Islet of Langerhans (tissue), 1 donor: Measurements from ENCODE around the gene AGBL1.

Experiments
- FAIRE-seq: peaks from one replicate; lab custom pipeline; 2011; peaks lifted over from hg19 to GRCh38; lab: Jason Lieb, UNC

The AGBL1 gene

DNA sequence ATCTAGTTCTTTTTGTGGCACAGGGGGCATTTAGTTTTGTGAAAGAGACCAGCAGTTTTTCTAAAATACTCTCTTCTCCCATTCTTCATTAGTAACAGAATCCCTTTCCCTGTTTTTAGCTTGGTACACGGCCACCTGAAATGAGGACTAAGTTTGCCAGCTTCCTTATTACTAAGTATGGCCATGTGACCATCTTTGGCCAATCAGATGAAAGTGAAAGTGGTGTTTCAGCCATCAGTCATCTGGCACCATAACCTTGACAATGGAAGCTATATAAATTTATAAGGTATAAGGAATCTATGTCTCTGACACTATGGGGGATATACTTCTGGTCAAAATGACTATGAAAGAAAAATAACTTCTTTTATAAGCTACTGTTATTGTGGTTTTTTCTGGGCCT is 570.4 kb downstream of the AGBL1 start:
- no peak for FAIRE-seq

DNA sequence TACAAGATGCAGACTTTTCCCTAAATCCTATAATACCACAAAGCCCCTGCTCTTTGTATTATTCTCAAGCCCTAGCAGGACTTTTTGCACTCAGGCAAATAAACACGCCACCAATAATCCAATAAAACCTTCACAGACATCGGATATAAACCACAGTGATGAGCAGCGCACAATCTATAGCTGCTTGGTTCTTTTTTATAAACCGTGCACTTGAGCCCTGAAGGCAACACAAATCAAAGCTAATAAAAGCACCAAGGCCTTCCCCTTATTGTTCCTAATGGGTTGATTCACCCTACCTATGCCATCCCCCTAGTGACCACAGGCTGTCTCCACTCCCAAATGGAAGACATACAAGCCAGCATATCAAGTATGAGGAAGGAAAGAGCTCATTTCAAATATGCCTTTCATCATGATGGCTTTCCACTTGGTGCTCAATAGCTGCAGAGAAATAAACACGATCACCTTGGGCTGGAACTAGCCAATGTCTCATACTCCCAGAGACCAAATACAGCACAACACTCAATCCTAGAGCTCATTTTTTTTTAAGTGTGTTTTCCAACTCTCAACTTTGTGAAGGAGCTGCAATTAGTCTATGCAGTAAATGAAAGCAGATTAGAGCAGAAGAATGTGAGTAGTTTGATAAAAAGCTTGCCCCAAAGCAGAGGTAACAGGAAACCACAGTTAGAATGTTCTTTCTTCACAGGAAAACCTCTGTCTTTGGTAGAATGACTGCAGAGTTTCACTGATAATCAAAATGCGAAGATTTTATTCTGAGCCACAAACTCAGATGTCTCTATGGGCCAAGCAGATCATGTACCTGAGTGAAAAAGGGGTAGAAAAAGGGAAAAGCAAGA is 573.9 kb downstream of the AGBL1 start:
- no peak for FAIRE-seq

DNA sequence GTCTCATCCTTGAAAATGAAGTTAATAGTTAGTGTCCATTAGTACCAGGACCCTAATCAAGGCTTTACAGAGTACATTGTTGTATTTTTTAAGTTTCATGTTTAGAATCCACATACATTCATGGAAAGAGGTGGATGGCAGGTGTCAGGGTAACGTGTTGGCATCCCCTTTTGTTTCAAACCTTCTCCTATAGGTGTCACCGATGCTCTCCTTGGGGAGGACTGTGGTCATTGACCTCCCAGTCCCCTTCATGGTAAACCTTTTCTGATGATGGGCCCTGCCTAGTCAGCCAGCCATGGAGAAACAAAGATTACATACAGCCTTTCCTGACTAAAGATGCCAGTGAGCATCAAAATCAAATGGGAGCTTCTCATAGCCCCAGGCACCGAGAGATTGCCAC is 574.8 kb downstream of the AGBL1 start:
- FAIRE-seq = no peak

DNA sequence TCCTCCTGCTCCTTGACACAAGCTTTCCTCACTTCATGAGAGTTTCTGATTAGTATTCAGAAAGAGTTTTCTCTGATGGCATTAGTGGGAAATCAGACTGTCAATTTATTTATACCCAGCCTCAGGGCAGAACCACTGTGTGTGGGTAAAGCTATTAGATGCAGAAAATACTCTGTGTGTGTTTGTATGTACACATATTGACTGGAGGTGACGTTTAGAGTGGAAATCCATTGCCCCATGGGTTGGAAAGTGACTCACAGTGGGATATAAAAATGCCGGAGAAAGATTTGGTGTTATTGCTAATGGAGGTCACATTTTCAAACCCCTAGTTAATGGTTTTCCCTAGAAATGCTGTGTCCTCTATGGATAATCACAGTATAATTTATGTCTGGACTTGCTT is 577.6 kb downstream of the AGBL1 start:
- FAIRE-seq = no peak

DNA sequence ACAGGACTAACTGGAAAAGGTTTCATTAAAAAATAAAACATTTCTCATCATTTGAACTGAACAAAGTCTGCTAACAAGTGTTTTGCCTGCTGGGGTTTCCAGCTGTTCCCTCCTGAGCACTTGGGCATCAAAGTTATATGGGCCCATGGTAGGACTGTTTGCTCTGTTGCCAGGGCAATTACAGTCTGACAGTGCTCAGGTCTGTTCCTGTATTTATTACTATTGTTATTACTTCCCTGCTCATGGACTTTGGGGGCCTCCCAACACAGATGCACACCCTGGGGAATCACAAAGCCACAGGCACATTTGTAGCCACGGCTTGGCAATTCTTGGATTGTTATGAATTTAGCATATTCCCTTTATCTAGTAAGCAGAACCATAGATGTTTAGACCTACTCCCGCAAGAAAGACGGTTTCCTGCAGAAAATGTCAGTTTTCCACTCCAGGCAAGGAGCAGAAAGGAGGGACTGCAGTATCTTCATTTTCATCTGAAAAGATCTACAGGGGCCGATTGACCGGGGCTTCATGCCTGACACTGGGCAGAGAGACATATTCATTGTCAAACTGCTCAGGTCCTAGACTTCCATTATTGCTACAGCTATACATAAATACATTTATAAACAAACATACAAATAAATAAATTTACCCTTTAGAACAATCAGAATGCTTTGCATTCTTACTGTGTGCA is 580.2 kb downstream of the AGBL1 start:
- FAIRE-seq = no peak

DNA sequence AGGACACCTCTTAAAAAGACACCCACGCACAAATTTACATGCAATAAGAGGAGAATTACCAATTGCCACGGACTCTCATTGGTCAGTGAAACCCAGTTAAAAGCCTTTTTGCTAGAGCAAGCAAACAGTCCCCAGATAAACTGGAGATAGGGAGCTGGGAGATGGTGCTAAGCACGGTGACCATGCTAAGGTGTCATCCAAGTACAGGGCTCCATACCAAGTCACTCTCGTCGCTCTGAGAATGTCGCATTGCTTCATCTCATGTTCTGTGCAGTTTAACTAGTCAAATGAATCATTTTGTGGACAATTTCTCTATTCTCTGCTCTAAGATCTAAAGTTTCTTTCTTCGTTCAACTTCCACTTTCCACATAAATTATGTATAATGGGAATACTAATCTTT is 581.9 kb downstream of the AGBL1 start:
- FAIRE-seq = no peak

DNA sequence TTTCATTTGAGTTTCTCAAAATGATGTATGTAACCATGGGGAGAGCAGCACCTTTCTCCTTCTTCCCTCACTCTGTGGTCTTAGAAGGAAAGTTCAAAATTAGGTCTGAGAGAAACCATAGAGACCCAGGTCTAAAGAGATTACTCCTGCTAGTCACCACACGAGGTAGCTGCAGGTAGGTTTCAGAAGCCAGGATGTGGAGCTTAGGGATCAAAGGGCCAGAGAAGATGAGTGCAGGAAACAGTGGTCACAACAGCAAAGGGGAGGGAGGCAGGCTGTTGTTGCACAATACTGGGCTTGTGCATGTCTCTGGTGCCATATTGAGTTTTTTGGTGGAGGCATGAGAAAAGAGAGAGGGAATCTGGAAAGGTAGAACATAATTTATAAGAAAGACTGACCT is 583.6 kb downstream of the AGBL1 start:
- FAIRE-seq = no peak

DNA sequence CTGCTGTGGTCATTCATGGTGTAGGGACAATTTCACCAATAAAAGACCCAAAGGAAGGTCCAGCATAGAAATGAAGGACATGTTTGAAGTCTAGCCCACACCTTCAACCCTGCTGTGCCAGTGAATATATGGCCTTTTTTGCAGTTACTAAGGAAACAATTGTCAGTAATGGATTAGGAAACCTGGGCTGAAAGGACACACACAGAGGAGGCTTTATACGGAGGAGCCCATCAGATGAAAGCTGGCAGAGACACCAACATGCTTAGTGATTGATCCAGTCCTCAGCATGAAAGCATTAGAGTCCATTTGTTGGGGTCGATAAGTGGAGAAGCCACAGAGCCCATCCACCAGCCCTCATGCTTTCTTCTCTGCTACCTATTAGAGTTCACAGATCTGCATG is 584.3 kb downstream of the AGBL1 start:
- no peak for FAIRE-seq

DNA sequence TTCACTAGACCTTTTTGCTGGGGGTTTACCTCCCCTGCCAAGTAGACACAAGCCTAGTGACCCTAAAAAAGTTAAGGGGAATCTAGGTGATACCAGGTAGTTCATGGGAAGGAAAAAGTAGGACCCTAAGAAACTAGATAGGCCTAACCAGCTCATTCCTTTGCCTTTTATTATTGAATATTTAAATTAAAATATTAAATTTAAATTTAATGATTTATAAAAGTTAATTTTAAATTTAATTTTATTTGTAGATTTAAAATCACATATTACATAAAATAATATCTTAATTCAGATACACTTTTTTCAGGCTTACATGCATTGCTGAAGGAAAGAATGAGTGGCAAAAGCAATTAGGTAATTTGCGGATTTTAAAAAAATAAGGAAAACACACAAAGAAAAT is 584.9 kb downstream of the AGBL1 start:
- FAIRE-seq = no peak

DNA sequence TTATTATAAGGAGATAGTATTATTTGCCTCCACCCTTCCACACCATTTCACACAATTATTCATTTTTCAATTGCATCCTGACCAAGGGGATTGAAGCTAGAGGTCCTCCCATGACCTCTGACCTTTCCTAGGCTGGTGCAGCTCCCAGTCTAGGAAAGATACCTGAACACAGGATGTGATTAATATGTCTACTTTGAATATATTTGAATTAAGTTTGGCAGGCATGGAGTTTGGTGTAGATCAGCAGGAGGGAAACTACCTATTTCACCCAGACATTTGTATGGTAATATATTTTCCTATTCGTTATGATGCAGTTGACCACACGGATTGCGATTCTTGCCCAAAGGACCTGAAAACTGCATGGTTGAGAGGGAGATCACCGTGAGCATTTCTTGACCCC is 596.3 kb downstream of the AGBL1 start:
- no peak for FAIRE-seq

DNA sequence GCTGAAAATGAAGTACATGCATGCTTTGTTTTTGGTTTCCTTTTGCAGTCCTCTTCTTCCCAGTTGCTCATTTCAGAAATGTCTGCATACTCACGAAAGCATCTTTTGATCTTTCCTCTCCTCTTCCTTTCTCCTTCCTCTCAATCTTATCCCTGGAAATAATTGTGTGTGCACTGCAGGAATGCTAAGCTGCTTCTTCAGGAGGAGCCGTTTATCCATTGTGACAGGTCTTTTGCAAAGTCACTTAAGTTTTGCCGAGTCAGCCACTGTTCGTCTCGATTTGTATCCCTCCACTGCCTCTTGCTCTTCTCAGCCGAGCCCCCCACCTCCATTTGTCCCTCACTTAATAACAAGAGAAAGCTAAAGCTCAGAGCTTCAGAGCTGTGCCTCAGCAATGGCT is 597.6 kb downstream of the AGBL1 start:
- FAIRE-seq = no peak

DNA sequence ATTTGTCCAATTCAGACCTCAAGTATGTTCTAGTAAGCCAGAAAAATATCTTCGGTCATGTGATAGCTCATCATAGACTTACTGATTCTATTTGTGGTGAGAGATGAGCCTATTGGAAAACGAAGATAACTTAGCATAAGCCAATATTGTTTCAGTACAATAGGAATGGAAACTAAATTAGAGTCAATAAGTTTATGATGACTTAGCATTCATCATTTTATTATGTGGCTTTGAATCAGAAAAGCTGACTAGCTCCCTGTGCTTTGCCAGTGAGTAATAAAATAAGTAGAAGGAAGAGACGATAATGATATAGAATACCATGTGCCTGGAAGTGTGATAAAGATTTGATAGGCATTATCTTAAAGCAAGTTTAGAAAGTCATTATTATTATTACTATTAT is 605.6 kb downstream of the AGBL1 start:
- no peak for FAIRE-seq

DNA sequence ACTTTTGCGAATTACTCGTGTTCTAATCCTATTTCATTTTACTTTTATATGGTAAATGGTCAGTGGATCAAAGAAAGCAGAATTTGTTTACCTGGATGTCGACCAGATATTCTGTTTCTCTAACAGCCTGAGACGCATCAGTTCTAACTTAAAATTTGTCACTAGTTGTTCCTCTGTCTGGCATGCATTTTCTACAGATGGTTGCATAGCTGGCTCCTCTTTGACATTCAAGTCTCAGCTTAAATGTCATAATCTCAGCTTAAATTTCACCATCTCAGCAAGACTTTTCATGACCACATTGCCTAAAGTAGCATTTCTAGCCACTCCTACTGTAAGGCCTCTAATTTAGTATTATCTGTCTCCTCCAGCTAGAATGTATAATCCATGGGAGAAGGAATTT is 609.3 kb downstream of the AGBL1 start:
- no peak for FAIRE-seq

DNA sequence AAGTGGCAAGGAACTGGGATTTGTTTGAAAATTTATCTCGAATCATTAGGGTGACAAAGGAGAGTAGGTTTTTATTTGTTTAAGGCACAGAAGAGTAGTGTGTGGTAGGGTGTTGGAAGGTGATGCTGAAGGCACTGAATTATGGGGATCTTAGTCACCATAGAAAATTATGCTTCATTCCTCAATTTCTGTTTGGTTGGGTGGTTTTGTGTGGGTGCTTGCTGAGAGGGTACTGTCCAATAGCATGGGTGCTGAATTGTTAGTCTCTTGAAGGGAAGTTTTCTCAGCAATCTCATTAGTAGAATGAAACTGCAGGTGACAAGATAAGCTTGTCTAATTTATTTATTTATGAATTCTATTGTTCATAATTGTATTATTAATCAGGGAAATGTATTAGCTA is 610.9 kb downstream of the AGBL1 start:
- no peak for FAIRE-seq

DNA sequence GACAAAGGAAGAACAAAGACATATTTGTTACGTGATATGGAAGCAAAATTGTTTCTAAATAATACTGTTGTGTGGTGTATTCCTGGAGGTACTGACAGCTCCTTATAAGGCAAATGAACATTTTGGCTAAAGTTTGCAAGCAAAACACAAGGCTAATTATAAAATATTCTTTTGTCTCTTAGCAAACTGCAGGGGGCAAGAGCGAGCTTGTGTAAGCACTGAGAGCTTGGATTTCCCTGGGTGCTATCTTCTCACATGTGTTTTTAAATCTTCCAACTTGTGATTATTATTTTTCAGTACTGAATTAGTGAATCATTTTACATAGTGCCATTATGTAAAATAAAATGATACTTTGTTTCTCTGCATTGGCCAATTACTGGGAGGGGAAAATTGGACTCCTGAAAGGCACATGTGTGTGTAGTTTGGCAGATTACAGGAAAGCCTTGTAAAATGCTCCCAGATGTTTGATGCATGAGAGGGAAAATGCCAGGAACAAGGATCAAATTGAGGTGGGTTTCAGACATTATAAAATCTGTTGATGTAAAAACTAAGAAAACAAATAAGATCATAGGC is 611.5 kb downstream of the AGBL1 start:
- no peak for FAIRE-seq

DNA sequence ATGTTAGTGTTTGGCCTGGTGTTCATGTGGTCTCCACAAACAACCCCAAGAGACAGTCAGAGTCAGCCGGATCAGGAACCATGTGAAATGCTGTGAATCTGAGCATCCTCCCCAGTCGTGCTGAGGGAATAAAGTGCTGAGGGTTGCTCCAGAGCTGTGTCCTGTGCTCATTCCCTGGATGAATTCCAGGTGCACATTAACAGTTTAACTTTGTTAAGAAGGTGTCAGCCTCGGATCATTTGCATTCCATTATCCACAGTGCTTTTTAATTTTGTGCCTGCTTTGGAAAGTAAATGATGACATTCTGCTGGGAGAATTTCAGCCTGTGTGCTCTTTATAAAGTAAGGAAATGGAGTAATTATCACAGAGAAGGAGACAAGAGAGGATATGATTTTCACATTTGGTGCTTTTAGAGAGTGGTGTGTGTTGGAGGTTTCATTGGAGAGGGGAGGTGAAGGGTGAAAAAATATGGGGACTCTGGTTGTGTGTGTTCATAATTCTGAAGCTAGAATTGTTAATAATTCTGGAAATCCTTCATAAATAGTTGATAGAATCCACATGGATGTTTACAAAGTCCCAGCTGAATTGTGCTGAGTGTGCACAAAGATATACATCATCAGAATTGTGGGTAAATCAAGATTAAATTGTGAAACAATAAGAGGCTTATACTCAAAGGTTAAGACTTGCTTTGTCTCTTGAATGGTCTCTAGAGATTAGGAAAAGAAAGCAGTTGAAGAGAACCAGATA is 621.4 kb downstream of the AGBL1 start:
- no peak for FAIRE-seq

DNA sequence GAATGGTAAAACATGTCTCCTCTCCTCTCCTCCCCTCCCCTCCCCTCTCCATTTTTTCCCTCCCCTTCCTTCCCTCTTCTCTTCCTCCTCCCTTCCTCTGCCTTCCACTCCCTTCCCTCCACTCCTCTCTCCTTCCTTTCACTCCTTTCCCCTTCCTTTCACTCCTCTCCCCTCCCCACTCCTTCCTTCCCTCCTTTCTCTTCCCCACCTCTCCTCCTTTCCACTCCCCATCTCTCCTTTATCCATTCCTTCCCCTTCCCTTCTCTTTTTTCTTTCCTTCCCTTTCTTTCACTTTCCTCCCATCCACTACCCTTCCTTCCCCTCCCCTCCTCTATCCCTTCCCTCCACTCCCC is 621.9 kb downstream of the AGBL1 start:
- FAIRE-seq = no peak

DNA sequence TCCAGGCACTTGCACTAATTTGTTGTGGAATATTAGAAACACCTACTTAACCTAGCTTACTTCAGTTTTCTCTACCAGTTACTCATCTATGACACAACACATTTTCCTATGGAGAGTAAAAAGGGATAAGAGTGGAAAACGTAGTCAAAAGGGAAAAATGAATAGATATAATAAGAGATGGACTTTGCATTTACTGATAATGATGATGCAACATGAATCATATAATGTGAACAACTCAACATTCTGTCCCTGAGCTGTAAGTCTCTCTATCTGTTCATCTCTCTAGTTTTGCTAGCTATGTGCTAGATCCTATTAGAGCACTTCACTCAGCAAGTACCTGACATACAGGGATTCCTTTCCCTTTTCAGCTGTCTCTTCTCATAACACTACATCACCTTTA is 627.1 kb downstream of the AGBL1 start:
- FAIRE-seq = no peak

DNA sequence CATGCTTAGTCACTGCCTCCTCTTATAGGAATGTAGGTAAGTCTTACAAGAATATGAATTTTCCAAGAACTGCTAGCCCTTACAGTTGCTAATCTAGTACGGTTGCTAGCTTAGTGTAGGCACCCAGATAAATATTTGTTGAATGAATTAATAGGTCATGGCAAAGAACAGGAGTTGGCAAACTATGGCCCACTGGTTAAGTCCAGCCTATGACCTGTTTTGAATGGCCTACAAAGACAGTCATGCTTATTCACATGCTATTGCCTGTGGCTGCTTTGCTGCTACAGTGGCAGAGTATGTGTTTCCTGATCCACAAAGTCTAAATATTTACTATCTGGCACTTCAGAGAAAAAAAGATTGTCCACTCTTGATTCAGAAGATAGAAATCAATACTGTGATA is 631.8 kb downstream of the AGBL1 start:
- no peak for FAIRE-seq

DNA sequence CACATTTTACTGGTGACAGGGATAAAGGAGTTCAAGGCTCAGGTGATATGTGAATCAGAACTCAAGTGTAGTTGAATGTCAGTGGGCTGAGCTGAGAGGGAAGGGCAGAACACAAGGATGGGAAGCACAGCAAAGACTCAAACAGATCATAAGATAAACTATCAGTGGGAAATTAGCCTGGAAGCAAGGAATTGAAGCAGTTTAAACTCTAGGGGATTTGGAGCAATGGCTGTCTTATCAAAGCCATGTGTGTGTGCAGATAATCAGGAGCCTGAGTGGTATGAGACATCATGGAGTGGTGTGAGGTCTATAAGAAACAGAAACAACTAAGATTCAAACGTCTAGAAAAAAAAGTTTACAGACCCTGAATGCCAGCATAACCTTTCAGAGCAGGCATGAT is 634.6 kb downstream of the AGBL1 start:
- no peak for FAIRE-seq

DNA sequence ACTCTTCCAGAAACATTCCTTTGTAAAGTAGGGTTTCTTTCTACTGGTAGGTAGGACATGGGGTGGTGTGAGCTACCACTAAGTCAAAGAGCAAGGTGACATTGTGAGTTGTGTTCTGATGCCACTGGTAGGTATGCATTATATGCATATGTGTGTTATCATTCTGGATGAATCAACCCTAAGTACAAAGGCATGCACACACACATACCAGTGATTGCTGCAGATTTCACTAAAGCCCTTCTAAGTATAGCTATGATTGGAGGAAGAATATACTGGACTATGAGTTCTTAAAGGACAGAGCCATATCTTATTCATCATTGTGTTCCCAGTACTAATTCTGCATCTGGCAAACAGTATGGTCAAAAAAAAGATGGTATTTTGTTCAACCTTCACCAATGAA is 646.0 kb downstream of the AGBL1 start:
- no peak for FAIRE-seq

DNA sequence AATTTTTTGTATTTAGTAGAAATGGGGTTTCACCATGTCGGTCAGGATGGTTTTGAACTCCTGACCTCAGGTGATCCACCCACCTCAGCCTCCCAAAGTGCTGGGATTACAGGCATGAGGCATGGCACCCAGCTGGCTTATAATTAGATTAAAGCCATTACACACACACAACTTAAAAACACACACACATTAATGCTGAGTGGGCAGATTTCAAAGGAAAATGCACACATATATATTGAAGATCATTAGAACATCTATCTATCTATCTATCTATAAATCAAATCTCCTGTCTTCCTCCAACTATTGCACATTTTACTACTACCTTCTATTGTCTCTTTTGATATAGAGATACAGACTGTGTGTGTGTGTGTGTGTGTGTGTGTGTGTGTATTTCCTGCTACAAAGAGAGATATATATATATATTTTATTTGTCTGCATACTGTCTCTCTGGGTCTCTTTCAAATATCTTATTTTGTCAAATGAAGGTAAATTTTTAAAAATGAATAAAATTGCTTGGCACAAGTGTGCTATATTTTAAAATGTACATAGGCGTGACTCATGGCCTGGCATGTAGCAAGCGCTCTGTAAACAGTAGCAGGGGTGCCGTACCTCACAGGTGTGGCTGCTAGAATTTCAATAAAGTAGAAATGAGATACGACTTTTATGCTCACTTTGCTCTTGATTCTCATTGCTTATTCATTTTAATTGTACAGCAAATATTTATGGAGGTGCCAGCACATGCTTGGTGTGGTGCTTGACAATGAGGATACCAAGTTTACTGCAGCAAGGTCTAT is 655.8 kb downstream of the AGBL1 start:
- FAIRE-seq = no peak
